Gastrocnemius medialis (tissue), 4 donors: ENCODE data around the gene UBAP1L.
"Not testable (repeated sequence)": the region's sequence is repeated elsewhere in the genome, so short reads cannot be mapped to it uniquely, and the experiment has no call there.

Source experiments
- CTCF ChIP-seq, 5 experiments: fragments of 450-650 bp in 3 of 5; fragments of 200-600 bp in 2 of 5; sonication (generic) in 2 of 5; IDR thresholded peaks in 4 of 5; conservative IDR thresholded peaks in 1 of 5; 1 replicate in 4 of 5; 2 replicates in 1 of 5; pipeline ENCODE4 v1.5.1; 2016 to 2019; ENCODE audit warnings: antibody characterized with exemption in 5 of 5, mild to moderate bottlenecking in 3 of 5, moderate library complexity in 3 of 5
- POLR2A ChIP-seq, 2 donors: fragments of 450-650 bp; IDR thresholded peaks; one replicate each; pipeline ENCODE4 v1.6.1; 2017; ENCODE audit warnings: antibody characterized with exemption in 2 of 2, mild to moderate bottlenecking in 2 of 2, moderate library complexity in 2 of 2

GRCh38 chr15:65099801-65100200 lies 15.2 kb downstream of the UBAP1L start:
- TF ChIP-seq CTCF (IDR thresholded peaks at IDR 0.05 in 4 of 5, conservative IDR thresholded peaks at IDR 0.05 in 1 of 5); POLR2A (IDR thresholded peaks at IDR 0.05): not testable (repeated sequence)
